OCI-LY1 (cell line): ENCODE measurements around the gene PDE4C.

ENCODE experiments used
- CTCF ChIP-seq: fragments of 200-600 bp; sonication (generic), shearing (Covaris generic); IDR thresholded peaks from 2 replicates; pipeline ENCODE4 v1.5.1; 2017; ENCODE audit warnings: mild to moderate bottlenecking, antibody characterized with exemption, low read length, moderate library complexity, mixed read lengths
- EZH2 ChIP-seq: fragments of 200-600 bp; sonication (generic), shearing (Covaris generic); IDR thresholded peaks from 2 replicates; pipeline ENCODE4 v1.8.0; 2017; ENCODE audit warnings: borderline replicate concordance, mixed run types, mild to moderate bottlenecking, antibody characterized with exemption, low read length, moderate library complexity, mixed read lengths

- TF ChIP-seq CTCF (peak; percentile 68), EZH2 (no peak)
These were observed 17.9 kb downstream of the PDE4C start for GRCh38 chr19:18208098-18208951.
